Uterus (tissue), 4 donors: ENCODE results near the gene C21orf58. TPM values are rescaled to one million over a fixed set of nuclear protein-coding genes. Genes with fewer than 3 reads are reported as not detected.

Experiments
- DNase-seq, 2 donors: peaks; one replicate each; pipeline ENCODE4 v3.0.0-alpha.2; 2019 to 2020
- H3K27ac ChIP-seq, 2 donors: fragments of 200-600 bp; sonication (generic); 1 replicate in 1 of 2; 2 replicates in 1 of 2; pipeline ENCODE4 v1.5.1; 2016 to 2018
- H3K27me3 ChIP-seq, 2 donors: fragments of 200-600 bp; sonication (generic); one replicate each; pipeline ENCODE4 v1.5.1; 2018 to 2019; ENCODE audit warnings: control low read depth in 1 of 2
- H3K36me3 ChIP-seq, 2 donors: fragments of 200-600 bp; sonication (generic); one replicate each; pipeline ENCODE4 v1.5.1; 2019; ENCODE audit warnings: control low read depth in 1 of 2
- H3K4me1 ChIP-seq, 2 donors: fragments of 200-600 bp; sonication (generic); one replicate each; pipeline ENCODE4 v1.5.1; 2018 to 2019; ENCODE audit warnings: control low read depth in 1 of 2
- H3K4me3 ChIP-seq, 2 donors: fragments of 200-600 bp; sonication (generic); 1 replicate in 1 of 2; 2 replicates in 1 of 2; pipeline ENCODE4 v1.5.1; 2018 to 2019; ENCODE audit warnings: mild to moderate bottlenecking in 1 of 2
- H3K9me3 ChIP-seq, 2 donors: fragments of 200-600 bp; sonication (generic); one replicate each; pipeline ENCODE4 v1.5.1; 2019; ENCODE audit warnings: control low read depth in 1 of 2
- POLR2A ChIP-seq, 2 donors: fragments of 450-650 bp; IDR thresholded peaks; one replicate each; pipeline ENCODE4 v1.6.1; 2016; ENCODE audit warnings: antibody characterized with exemption in 2 of 2, mild to moderate bottlenecking in 1 of 2, moderate library complexity in 1 of 2
- intact Hi-C: fragments of 100-400 bp; cut with DNase I; formaldehyde crosslinking; loops from one replicate; pipeline ENCODE4 v1.15.1; 2023; ENCODE audit warnings: low total_unique reads
- total RNA-seq, 4 donors: library from RNA; depleted of rRNA in 3 of 4; stranded (reverse); fragments of >200 nt in 3 of 4; gene quantifications; one replicate each; pipeline versions ENCODE4 v1.1.0 to v1.2.4, GENCODE V29; 2014 to 2023
- TF ChIP-seq, protein P1 (sequence below), 4 experiments: fragments of 200-600 bp in 2 of 4; fragments of 450-650 bp in 2 of 4; sonication (generic) in 2 of 4; IDR thresholded peaks; one replicate each; pipeline ENCODE4 v1.5.1; 2016 to 2019; ENCODE audit warnings: antibody characterized with exemption in 4 of 4, mild to moderate bottlenecking in 2 of 4, moderate library complexity in 1 of 4
- donor health status: DM: yes; HTN: yes; CAD: no.

The C21orf58 gene
- total RNA-seq, 4 donors from 2014 or later, result 0.88 to 9.4 (median 5.6) TPM

- Histone ChIP-seq H3K36me3 (no peaks in the 10 kb centered on the region), H3K9me3 (no peaks in the 10 kb centered on the region), H3K4me1 (peaks cover 0 to 9% of the 10 kb centered on the region in 2 donors), H3K27ac (peak overlapping the region; percentile 97 to 99), H3K4me3 (peak overlapping the region; percentile 84 to 97), H3K27me3 (no peaks in the 10 kb centered on the region)
- DNase-seq, result peak; percentile 83 to 84
- peak in 1 of 2 donors; percentile 63 for TF ChIP-seq POLR2A (IDR thresholded peaks at IDR 0.05)
- TF ChIP-seq, protein P1, sequence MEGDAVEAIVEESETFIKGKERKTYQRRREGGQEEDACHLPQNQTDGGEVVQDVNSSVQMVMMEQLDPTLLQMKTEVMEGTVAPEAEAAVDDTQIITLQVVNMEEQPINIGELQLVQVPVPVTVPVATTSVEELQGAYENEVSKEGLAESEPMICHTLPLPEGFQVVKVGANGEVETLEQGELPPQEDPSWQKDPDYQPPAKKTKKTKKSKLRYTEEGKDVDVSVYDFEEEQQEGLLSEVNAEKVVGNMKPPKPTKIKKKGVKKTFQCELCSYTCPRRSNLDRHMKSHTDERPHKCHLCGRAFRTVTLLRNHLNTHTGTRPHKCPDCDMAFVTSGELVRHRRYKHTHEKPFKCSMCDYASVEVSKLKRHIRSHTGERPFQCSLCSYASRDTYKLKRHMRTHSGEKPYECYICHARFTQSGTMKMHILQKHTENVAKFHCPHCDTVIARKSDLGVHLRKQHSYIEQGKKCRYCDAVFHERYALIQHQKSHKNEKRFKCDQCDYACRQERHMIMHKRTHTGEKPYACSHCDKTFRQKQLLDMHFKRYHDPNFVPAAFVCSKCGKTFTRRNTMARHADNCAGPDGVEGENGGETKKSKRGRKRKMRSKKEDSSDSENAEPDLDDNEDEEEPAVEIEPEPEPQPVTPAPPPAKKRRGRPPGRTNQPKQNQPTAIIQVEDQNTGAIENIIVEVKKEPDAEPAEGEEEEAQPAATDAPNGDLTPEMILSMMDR (IDR thresholded peaks at IDR 0.05), result peak in 3 of 4 experiments; percentile 27 to 40 (median 27)
- intact Hi-C loops, result no loop called here
Measured at GRCh38 chr21:46324390-46325072, 861 bp upstream of the C21orf58 start.

DNA sequence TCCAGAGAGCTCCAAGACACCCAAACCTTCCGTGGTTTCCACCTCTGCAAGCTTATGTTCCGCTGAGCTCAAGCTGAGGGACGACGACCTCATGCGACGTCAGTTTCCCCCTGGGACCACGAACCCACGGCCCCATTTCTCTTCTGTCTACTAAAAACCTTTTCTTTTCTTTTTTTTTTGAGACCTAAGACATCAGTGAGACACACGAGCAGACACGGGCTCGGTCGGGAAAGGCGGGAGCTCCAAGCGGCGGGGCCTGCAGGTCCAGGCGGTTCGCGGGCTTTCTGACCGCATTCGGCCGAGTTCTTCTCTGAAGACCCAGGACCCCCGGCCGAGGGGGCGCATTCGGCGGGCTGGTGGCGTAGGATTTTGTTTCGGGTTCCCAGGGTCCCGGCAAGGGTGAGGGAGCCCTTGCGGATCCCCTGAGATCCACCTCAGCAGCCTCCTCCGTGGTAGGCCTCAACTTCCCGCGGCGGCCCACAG is 402 bp downstream of the C21orf58 start:
- peaks cover 0 to 9% of the 10 kb centered on the region in 2 donors for H3K4me1 ChIP-seq
- TF ChIP-seq, protein P1 (IDR thresholded peaks at IDR 0.05), result no peak
- no peak for TF ChIP-seq POLR2A (IDR thresholded peaks at IDR 0.05)
- DNase-seq, result no peak
- H3K27ac ChIP-seq, result peak overlapping the region in 1 of 2 donors; percentile 16
- intact Hi-C loops, result no loop called here
- H3K4me3 ChIP-seq, result peak overlapping the region; percentile 84 to 97
- H3K27me3 ChIP-seq, result no peaks in the 10 kb centered on the region
- H3K36me3 ChIP-seq, result no peaks in the 10 kb centered on the region
- H3K9me3 ChIP-seq, result no peaks in the 10 kb centered on the region

DNA sequence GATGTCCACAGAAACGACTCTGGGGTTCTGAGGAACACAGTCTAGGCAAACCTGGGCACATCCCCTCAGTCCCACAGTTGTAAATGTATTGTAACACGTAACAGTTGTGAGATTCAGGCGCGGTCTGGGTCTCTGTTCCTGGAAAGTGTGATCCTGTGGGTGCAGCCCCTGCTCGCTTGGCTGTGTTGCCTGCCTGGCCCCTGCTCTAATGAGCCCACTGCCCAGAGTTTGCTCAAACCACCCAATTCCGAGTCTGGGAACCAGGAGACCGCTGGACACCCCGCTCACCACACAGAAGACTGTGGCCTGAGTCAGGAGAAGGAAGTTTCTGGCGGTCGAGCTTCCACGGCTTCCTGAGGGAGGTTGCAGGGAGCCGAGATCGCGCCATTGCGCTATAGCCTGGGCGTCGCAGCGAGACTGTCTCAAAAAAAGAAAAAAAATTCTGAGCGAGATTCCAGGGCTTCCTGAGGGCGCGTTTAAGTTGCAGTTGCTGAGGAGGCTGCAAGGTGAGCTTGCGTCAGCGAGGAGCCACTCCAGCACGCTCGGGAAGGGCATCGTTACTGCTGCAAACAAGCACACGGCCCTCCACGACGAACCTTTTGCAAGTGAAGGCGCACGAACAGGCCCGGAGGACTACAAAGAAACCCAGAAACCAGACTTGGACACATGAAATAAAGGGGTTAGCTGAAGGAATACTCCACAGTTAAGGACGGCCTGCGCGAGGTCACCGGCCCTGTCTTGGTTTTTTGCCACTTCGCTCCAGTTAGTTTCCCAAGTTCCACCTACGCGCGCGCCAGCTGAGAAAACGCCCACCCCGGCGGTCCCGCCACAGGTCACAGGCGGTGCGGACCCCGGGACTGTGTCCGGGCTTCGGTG is 1.1 kb downstream of the C21orf58 start:
- H3K9me3 ChIP-seq, result no peaks in the 10 kb centered on the region
- H3K4me1 ChIP-seq, result peaks cover 0 to 9% of the 10 kb centered on the region in 2 donors
- intact Hi-C loops, result no loop called here
- no peaks in the 10 kb centered on the region for H3K27me3 ChIP-seq
- TF ChIP-seq, protein P1 (IDR thresholded peaks at IDR 0.05), result no peak
- TF ChIP-seq POLR2A (IDR thresholded peaks at IDR 0.05), result no peak
- H3K27ac ChIP-seq, result no peak overlapping the region
- no peaks in the 10 kb centered on the region for H3K36me3 ChIP-seq
- peak overlapping the region; percentile 84 to 97 for H3K4me3 ChIP-seq
- no peak for DNase-seq

DNA sequence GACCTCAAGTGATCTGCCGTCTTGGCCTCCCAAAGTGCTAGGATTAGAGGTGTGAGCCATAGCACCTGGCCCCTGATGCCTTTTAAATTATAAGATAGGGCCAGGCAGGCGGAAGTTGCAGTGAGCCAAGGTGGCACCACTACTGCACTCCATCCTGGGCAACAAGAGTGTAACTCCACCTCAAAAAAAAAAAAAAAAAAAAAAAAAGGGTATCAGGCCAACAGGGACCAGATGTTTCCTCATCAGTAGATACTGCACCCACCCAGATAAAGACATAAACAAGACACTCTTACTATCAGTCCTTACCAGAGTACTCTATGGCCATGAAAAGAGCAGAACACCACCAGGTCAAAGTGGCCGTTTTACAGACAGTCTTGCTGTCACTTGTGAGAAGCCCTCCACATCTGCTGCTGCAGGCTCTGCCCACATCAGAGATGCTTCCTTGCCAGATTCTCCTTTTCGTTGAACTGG is 3.3 kb downstream of the C21orf58 start:
- H3K4me1 ChIP-seq, result peaks cover 0 to 9% of the 10 kb centered on the region in 2 donors
- no peak overlapping the region for H3K4me3 ChIP-seq
- TF ChIP-seq POLR2A (IDR thresholded peaks at IDR 0.05), result no peak
- TF ChIP-seq, protein P1 (IDR thresholded peaks at IDR 0.05), result no peak
- H3K9me3 ChIP-seq, result no peaks in the 10 kb centered on the region
- no peaks in the 10 kb centered on the region for H3K27me3 ChIP-seq
- DNase-seq, result no peak
- no peaks in the 10 kb centered on the region for H3K36me3 ChIP-seq
- no peak overlapping the region for H3K27ac ChIP-seq
- intact Hi-C loops, result no loop called here
